SK-N-SH (cell line): ENCODE measurements around the gene CPLANE1. TPM values are rescaled to one million over a fixed set of nuclear protein-coding genes. Genes with fewer than 3 reads are reported as not detected.

Source experiments
- CTCF ChIA-PET: fragments of 300-600, 350-600 bp; formaldehyde crosslinking; extraction: SDS; loops from one replicate; lab custom pipeline; 2021; lab: Yijun Ruan, JAX
- POLR2A ChIA-PET: fragments of 350-600 bp; sonication (Branson Sonifier 250); formaldehyde crosslinking; extraction: SDS; loops from one replicate; lab custom pipeline; 2020; ENCODE audit warnings: antibody characterized with exemption, inconsistent platforms; lab: Yijun Ruan, JAX
- DNase-seq: peaks from one replicate; pipeline ENCODE4 v3.0.0; 2012
- H2AFZ ChIP-seq: fragments of 200-600 bp; sonication (generic); 2 replicates; pipeline ENCODE4 v1.8.1; 2016; ENCODE audit warnings: antibody characterized with exemption, mild to moderate bottlenecking, low read depth
- H3F3A ChIP-seq: fragments of 200-600 bp; sonication (generic); replicated peaks from 2 replicates; pipeline ENCODE3; 2016; ENCODE audit warnings: antibody characterized with exemption, mild to moderate bottlenecking; ENCODE audit not compliant: insufficient read depth
- H3K27ac ChIP-seq, 2 experiments: fragments of 200-500 bp in 1 of 2; fragments of 200-600 bp in 1 of 2; sonication (Bioruptor generic) in 1 of 2; sonication (generic), shearing (Covaris generic) in 1 of 2; 2 replicates each; pipeline versions ENCODE4 v1.5.1 to v1.6.1; 2014 to 2016; ENCODE audit warnings: low read depth in 2 of 2, inconsistent platforms in 1 of 2, low read length in 1 of 2, mild to moderate bottlenecking in 1 of 2, mixed read lengths in 1 of 2
- H3K27me3 ChIP-seq: fragments of 200-600 bp; sonication (generic), shearing (Covaris generic); 2 replicates; pipeline ENCODE4 v1.6.1; 2016; ENCODE audit warnings: mixed run types; ENCODE audit not compliant: insufficient read depth
- H3K36me3 ChIP-seq, 2 experiments: fragments of 200-500 bp in 1 of 2; fragments of 200-600 bp in 1 of 2; sonication (Bioruptor generic) in 1 of 2; sonication (generic) in 1 of 2; replicated peaks in 1 of 2; 2 replicates each; pipeline versions ENCODE3 to v1.5.1; 2014 to 2016; ENCODE audit warnings: low read length in 1 of 2, mild to moderate bottlenecking in 1 of 2; ENCODE audit not compliant: insufficient read depth in 2 of 2, control insufficient read depth in 1 of 2
- H3K4me1 ChIP-seq, 2 experiments: fragments of 200-500 bp in 1 of 2; fragments of 200-600 bp in 1 of 2; sonication (Bioruptor generic) in 1 of 2; sonication (generic), shearing (Covaris generic) in 1 of 2; 2 replicates each; pipeline versions ENCODE4 v1.5.1 to v1.6.1; 2014 to 2016; ENCODE audit warnings: low read depth in 1 of 2, low read length in 1 of 2, mixed run types in 1 of 2; ENCODE audit not compliant: insufficient read depth in 2 of 2, control insufficient read depth in 1 of 2
- H3K4me2 ChIP-seq: fragments of 200-600 bp; sonication (generic), shearing (Covaris generic); 2 replicates; pipeline ENCODE4 v1.6.1; 2017; ENCODE audit warnings: mixed run types
- H3K4me3 ChIP-seq, 2 experiments: fragments of 200-500 bp in 1 of 2; fragments of 200-600 bp in 1 of 2; sonication (Bioruptor generic) in 1 of 2; sonication (generic), shearing (Covaris generic) in 1 of 2; 2 replicates each; pipeline versions ENCODE4 v1.5.1 to v1.8.1; 2014 to 2016; ENCODE audit warnings: low read depth in 2 of 2, inconsistent platforms in 1 of 2, low read length in 1 of 2, mild to moderate bottlenecking in 1 of 2, mixed read lengths in 1 of 2, moderate library complexity in 1 of 2
- H3K79me2 ChIP-seq: fragments of 200-600 bp; sonication (generic); 2 replicates; pipeline ENCODE4 v1.8.1; 2017; ENCODE audit warnings: mild to moderate bottlenecking; ENCODE audit not compliant: insufficient read depth
- H3K9ac ChIP-seq: fragments of 200-600 bp; sonication (generic); 2 replicates; pipeline ENCODE4 v1.6.1; 2017; ENCODE audit warnings: mixed run types
- H3K9me2 ChIP-seq: fragments of 200-600 bp; sonication (generic); 2 replicates; pipeline ENCODE4 v1.6.1; 2017; ENCODE audit warnings: mixed run types
- H3K9me3 ChIP-seq: fragments of 200-600 bp; sonication (generic); 2 replicates; pipeline ENCODE4 v1.6.1; 2017; ENCODE audit warnings: mixed run types, mild to moderate bottlenecking, moderate library complexity
- H4K20me1 ChIP-seq: fragments of 200-600 bp; sonication (generic); 2 replicates; pipeline ENCODE4 v1.6.1; 2017; ENCODE audit warnings: mild to moderate bottlenecking, mixed run types; ENCODE audit not compliant: insufficient read depth
- EZH2phosphoT487 ChIP-seq: fragments of 200-600 bp; sonication (generic); IDR thresholded peaks from 2 replicates; pipeline ENCODE4 v1.6.1; 2017; ENCODE audit warnings: low read depth, mixed run types, mild to moderate bottlenecking, antibody characterized with exemption, moderate library complexity, borderline replicate concordance
- FOXJ3 ChIP-seq: sonication (generic); formaldehyde crosslinking; IDR thresholded peaks from 2 replicates; pipeline ENCODE4 v1.5.1; 2020; ENCODE audit warnings: mild to moderate bottlenecking, missing genetic modification reagents
- FOXM1 ChIP-seq: IDR thresholded peaks from 2 replicates; pipeline ENCODE4 v1.4.0; 2012; ENCODE audit warnings: low read depth, mild to moderate bottlenecking
- GABPA ChIP-seq: IDR thresholded peaks from 2 replicates; pipeline ENCODE4 v1.4.0; 2012; ENCODE audit warnings: low read depth, mild to moderate bottlenecking
- RAD21 ChIP-seq: IDR thresholded peaks from 2 replicates; pipeline ENCODE4 v1.6.1; 2012; ENCODE audit warnings: mild to moderate bottlenecking, low read length
- RFX5 ChIP-seq: IDR thresholded peaks from 2 replicates; pipeline ENCODE4 v1.6.1; 2012; ENCODE audit warnings: mild to moderate bottlenecking, improper control_type of control experiment, low read length
- TAF1 ChIP-seq: IDR thresholded peaks from 2 replicates; pipeline ENCODE4 v1.6.1; 2012; ENCODE audit warnings: low read depth, mild to moderate bottlenecking, low read length, moderate library complexity, borderline replicate concordance
- YY1 ChIP-seq: IDR thresholded peaks from 2 replicates; pipeline ENCODE4 v1.4.0; 2012; ENCODE audit warnings: low read depth, mild to moderate bottlenecking
- WGBS: methylation state at CpG from one replicate; pipeline ENCODE4 v1.1.6; 2017; ENCODE audit warnings: low lambda C conversion rate; 5-methylcytosine and 5-hydroxymethylcytosine counted together
- polyA plus RNA-seq, 3 experiments: library from polyadenylated mRNA; depleted of rRNA; stranded (reverse); fragments of >200 nt; gene quantifications; 2 replicates each; pipeline ENCODE4 v1.2.3, GENCODE V29; 2012
- TF ChIP-seq, protein P1 (sequence below): fragments of 150-350 bp; IDR thresholded peaks from 2 replicates; pipeline ENCODE4 v1.6.1; 2017; ENCODE audit warnings: antibody characterized with exemption, low read length, low read depth, borderline replicate concordance
- TF ChIP-seq, protein P2 (sequence below): IDR thresholded peaks from 2 replicates; pipeline ENCODE4 v1.4.0; 2012; ENCODE audit warnings: low read depth
- TF ChIP-seq, protein P3 (sequence below): IDR thresholded peaks from 2 replicates; pipeline ENCODE4 v1.4.0; 2012; ENCODE audit warnings: low read depth, borderline replicate concordance
- TF ChIP-seq, protein P4 (sequence below): IDR thresholded peaks from 2 replicates; pipeline ENCODE4; 2012

CPLANE1 gene
- polyA plus RNA-seq, 1 of the 3 experiments (the other 2 are of a cell fraction), result 3.6 TPM

DNA sequence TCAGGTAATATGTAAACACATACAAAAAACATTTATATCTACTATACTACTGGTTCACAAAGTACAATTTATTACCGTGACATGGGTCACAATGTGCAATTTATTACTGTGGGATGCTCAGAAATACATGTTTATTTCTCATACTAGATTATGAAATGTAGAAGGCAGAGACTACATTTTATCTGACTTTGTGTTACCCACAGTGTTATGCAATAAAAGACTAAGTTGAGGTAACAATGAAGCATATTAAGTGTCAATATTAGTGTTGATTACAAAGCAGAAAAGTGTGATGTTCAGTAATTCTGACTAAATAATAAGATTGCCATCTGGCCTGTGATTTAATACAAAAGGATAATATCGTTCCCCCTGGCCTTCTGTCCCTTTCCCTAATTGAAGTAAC, 42.4 kb downstream of the CPLANE1 start (continued):
- TF ChIP-seq, protein P1, sequence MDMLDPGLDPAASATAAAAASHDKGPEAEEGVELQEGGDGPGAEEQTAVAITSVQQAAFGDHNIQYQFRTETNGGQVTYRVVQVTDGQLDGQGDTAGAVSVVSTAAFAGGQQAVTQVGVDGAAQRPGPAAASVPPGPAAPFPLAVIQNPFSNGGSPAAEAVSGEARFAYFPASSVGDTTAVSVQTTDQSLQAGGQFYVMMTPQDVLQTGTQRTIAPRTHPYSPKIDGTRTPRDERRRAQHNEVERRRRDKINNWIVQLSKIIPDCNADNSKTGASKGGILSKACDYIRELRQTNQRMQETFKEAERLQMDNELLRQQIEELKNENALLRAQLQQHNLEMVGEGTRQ, result no peak

DNA sequence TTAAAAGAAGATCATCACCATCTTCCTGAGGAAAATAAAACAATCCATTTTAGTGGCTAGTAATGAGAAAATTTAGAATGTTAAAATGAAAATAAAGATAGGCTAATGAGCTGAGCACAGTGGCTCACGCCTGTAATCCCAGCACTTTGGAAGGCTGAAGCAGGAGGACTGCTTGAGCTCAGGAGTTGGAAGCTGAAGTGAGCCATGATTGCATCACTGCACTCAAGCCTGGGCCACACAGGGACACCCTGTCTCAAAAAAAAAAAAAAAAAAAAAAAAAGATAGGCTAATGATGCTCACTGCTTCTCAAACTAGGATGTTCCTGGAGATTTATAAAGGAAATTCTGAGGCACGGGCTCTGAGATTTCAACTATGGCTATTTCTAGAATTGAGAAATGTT, 50.3 kb downstream of the CPLANE1 start:
- POLR2A ChIA-PET, result no interaction called here
- Histone ChIP-seq H3K4me2 (no peak overlapping the region), H4K20me1 (no peaks in the 10 kb centered on the region), H3K4me3 (no peak overlapping the region), H3K27me3 (no peaks in the 10 kb centered on the region), H3K9ac (no peak overlapping the region), H2AFZ (no peak overlapping the region), H3K79me2 (no peaks in the 10 kb centered on the region; the same call in 1 of the 2 replicates), H3K9me2 (no peaks in the 10 kb centered on the region), H3K27ac (no peak overlapping the region), H3K36me3 (peaks cover 45 to 68% of the 10 kb centered on the region in 2 experiments), H3F3A (peaks cover 3% of the 10 kb centered on the region), H3K9me3 (no peaks in the 10 kb centered on the region), H3K4me1 (no peaks in the 10 kb centered on the region)
- WGBS, result 96% methylated on average over 2 of the region's 2 CpGs
- CTCF ChIA-PET, result no interaction called here
- no peak for TF ChIP-seq YY1
- no peak for TF ChIP-seq FOXJ3 (CRISPR knock-in tag)
- TF ChIP-seq RFX5, result no peak
- TF ChIP-seq, protein P2, sequence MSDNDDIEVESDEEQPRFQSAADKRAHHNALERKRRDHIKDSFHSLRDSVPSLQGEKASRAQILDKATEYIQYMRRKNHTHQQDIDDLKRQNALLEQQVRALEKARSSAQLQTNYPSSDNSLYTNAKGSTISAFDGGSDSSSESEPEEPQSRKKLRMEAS, result no peak
- no peak for TF ChIP-seq GABPA
- TF ChIP-seq, protein P3, sequence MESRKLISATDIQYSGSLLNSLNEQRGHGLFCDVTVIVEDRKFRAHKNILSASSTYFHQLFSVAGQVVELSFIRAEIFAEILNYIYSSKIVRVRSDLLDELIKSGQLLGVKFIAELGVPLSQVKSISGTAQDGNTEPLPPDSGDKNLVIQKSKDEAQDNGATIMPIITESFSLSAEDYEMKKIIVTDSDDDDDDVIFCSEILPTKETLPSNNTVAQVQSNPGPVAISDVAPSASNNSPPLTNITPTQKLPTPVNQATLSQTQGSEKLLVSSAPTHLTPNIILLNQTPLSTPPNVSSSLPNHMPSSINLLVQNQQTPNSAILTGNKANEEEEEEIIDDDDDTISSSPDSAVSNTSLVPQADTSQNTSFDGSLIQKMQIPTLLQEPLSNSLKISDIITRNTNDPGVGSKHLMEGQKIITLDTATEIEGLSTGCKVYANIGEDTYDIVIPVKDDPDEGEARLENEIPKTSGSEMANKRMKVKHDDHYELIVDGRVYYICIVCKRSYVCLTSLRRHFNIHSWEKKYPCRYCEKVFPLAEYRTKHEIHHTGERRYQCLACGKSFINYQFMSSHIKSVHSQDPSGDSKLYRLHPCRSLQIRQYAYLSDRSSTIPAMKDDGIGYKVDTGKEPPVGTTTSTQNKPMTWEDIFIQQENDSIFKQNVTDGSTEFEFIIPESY, result no peak
- no peak for TF ChIP-seq FOXM1
- TF ChIP-seq RAD21, result no peak
- TF ChIP-seq, protein P4, sequence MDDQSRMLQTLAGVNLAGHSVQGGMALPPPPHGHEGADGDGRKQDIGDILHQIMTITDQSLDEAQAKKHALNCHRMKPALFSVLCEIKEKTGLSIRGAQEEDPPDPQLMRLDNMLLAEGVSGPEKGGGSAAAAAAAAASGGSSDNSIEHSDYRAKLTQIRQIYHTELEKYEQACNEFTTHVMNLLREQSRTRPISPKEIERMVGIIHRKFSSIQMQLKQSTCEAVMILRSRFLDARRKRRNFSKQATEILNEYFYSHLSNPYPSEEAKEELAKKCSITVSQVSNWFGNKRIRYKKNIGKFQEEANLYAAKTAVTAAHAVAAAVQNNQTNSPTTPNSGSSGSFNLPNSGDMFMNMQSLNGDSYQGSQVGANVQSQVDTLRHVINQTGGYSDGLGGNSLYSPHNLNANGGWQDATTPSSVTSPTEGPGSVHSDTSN, result no peak
- no peak for TF ChIP-seq EZH2phosphoT487
- no peak for DNase-seq

DNA sequence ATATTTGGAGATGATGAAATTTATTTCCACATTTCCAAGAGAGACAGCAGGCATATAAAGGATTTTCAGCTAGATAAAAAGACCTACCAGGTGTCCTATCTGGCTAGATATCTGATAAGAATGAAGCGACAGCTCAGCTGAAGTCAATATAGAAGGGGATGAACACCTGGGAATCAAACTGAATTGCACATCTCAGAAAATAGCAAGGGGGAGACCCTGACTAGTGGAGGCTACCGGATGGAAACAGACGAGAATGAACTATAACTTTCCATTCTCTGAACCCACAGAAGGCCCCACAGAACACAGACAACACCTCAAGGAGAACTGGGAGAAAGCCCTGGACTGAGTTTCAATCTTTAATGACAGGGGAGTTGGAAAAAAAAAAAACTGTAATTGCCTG, 51.1 kb downstream of the CPLANE1 start:
- Histone ChIP-seq H2AFZ (no peak overlapping the region), H3K4me2 (no peak overlapping the region), H3K79me2 (no peaks in the 10 kb centered on the region; the same call in 1 of the 2 replicates), H3K27me3 (no peaks in the 10 kb centered on the region), H3K9me2 (no peaks in the 10 kb centered on the region), H4K20me1 (no peaks in the 10 kb centered on the region), H3K9me3 (no peaks in the 10 kb centered on the region), H3K36me3 (peaks cover 39 to 68% of the 10 kb centered on the region in 2 experiments), H3K4me3 (no peak overlapping the region), H3K4me1 (no peaks in the 10 kb centered on the region), H3K9ac (no peak overlapping the region), H3K27ac (no peak overlapping the region), H3F3A (peaks cover 3% of the 10 kb centered on the region)
- no peak for DNase-seq
- POLR2A ChIA-PET, result no interaction called here
- CTCF ChIA-PET, result interaction anchor here (1.3 kb wide), 1 partner anchor 12 kb away, joined by 3 read pairs; no protein-coding TSS in a partner anchor
- WGBS, result 95% methylated on average over 3 of the region's 3 CpGs
- TF ChIP-seq EZH2phosphoT487 (no peak), TAF1 (no peak)
